Astrocyte (in vitro differentiated cells and primary cell): Measurements from ENCODE around the gene CRYGN.

Experiments
- EZH2 ChIP-seq: IDR thresholded peaks from 2 replicates; pipeline ENCODE4 v1.6.1; 2012; ENCODE audit warnings: mild to moderate bottlenecking, low read length, inconsistent platforms; ENCODE audit not compliant: insufficient read depth
- TF ChIP-seq, protein P1 (sequence below): IDR thresholded peaks from 2 replicates; pipeline ENCODE4 v1.5.1; 2011; ENCODE audit warnings: low read depth, mild to moderate bottlenecking, inconsistent platforms, low read length, moderate library complexity; ENCODE audit not compliant: insufficient read depth

DNA sequence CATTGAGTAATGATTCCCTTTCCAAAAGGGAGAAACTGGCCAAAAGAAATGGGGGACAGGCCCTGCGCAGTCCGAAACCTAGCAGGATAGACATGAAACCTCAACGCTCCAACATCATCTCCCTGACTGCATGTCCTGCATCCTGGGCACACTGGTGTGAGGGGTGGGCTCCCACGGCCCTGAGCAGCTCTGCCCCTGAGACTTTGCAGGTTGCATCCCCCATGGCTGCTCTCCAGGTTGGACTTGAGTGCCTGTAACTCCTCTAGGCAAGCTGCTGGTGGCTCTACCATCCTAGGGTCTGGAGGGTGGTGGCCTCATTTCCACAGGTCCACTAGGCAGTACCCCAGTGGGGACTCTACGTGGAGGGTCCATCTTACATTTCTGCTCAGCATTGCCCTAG lies 16.3 kb upstream of the CRYGN start:
- TF ChIP-seq, protein P1, sequence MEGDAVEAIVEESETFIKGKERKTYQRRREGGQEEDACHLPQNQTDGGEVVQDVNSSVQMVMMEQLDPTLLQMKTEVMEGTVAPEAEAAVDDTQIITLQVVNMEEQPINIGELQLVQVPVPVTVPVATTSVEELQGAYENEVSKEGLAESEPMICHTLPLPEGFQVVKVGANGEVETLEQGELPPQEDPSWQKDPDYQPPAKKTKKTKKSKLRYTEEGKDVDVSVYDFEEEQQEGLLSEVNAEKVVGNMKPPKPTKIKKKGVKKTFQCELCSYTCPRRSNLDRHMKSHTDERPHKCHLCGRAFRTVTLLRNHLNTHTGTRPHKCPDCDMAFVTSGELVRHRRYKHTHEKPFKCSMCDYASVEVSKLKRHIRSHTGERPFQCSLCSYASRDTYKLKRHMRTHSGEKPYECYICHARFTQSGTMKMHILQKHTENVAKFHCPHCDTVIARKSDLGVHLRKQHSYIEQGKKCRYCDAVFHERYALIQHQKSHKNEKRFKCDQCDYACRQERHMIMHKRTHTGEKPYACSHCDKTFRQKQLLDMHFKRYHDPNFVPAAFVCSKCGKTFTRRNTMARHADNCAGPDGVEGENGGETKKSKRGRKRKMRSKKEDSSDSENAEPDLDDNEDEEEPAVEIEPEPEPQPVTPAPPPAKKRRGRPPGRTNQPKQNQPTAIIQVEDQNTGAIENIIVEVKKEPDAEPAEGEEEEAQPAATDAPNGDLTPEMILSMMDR, result no peak
- no peak for TF ChIP-seq EZH2
